ENCODE measurements around the gene PASD1.

GRCh38 chrX:151538190-151539122 lies 25.0 kb upstream of the PASD1 start:
- TF ChIP-seq CTCF (conservative IDR thresholded peaks at IDR 0.05; ENCODE audit: low read depth, low read length), result no peak
- TF ChIP-seq EZH2 (IDR thresholded peaks at IDR 0.05; ENCODE audit: low read length, unreplicated experiment), result no peak
